ENCODE data around the gene DEFB118.

DNA sequence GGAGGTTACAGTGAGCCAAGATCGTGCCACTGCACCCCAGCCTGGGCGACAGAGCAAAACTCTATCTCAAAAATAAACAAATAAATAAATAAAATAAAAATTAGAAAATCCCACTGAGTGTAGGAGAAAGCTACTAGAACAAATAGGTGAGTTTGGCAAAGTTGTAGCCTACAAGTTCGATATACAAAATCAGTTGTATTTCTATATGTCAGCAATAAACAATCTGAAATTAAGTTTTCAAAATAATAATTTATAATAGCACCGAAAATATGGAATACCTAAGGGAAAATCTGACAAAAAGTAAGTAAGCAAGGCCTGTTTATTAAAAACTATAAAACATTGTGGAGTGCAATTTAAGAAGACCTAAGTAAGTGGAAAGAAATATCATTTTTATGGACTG lies 5.1 kb upstream of the DEFB118 start:
- TF ChIP-seq, protein P1, sequence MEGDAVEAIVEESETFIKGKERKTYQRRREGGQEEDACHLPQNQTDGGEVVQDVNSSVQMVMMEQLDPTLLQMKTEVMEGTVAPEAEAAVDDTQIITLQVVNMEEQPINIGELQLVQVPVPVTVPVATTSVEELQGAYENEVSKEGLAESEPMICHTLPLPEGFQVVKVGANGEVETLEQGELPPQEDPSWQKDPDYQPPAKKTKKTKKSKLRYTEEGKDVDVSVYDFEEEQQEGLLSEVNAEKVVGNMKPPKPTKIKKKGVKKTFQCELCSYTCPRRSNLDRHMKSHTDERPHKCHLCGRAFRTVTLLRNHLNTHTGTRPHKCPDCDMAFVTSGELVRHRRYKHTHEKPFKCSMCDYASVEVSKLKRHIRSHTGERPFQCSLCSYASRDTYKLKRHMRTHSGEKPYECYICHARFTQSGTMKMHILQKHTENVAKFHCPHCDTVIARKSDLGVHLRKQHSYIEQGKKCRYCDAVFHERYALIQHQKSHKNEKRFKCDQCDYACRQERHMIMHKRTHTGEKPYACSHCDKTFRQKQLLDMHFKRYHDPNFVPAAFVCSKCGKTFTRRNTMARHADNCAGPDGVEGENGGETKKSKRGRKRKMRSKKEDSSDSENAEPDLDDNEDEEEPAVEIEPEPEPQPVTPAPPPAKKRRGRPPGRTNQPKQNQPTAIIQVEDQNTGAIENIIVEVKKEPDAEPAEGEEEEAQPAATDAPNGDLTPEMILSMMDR (conservative IDR thresholded peaks at IDR 0.05; ENCODE audit: low read depth in 2 of 2): no peak
- no peak for TF ChIP-seq EZH2phosphoT487 (IDR thresholded peaks at IDR 0.05; ENCODE audit: unreplicated experiment)
